ENCODE results near the gene NAGPA. TPM values are rescaled to one million over a fixed set of nuclear protein-coding genes. Genes with fewer than 3 reads are reported as not detected.

NAGPA gene
- total RNA-seq, 1 donor from 2014 or later: 7.1 TPM

- intact Hi-C loops (cut with DNase I): no loop called here
- ATAC-seq (ENCODE audit: poor library complexity) (peak; percentile 48), DNase-seq (no peak)
Observed at GRCh38 chr16:4987580-4988374, 46.0 kb downstream of the NAGPA start.

GRCh38 chr16:4987250-4987579 is 46.5 kb downstream of the NAGPA start:
- no peak for DNase-seq
- no peak for ATAC-seq (ENCODE audit: poor library complexity)

GRCh38 chr16:4984174-4984990 is 49.4 kb downstream of the NAGPA start:
- no peak for DNase-seq
- intact Hi-C loops (cut with DNase I): no loop called here
- ATAC-seq (ENCODE audit: poor library complexity): no peak

More at GRCh38 chr16:4987250-4987579, 46.5 kb downstream of the NAGPA start:
- intact Hi-C loops (cut with DNase I): no loop called here

GRCh38 chr16:4982056-4982867 is 51.5 kb downstream of the NAGPA start:
- peak; percentile 96 for ATAC-seq (ENCODE audit: poor library complexity)
- DNase-seq: peak; percentile 75
- intact Hi-C loops (cut with DNase I): no loop called here

- intact Hi-C loops (cut with DNase I): no loop called here
- DNase-seq (no peak), ATAC-seq (ENCODE audit: poor library complexity) (no peak)
Observed at GRCh38 chr16:4981473-4981872, 52.3 kb downstream of the NAGPA start.

GRCh38 chr16:4980691-4981090 is 53.0 kb downstream of the NAGPA start:
- ATAC-seq (ENCODE audit: poor library complexity): no peak
- DNase-seq: no peak
- intact Hi-C loops (cut with DNase I): no loop called here

GRCh38 chr16:4979736-4980660 is 53.7 kb downstream of the NAGPA start:
- ATAC-seq (ENCODE audit: poor library complexity): no peak
- intact Hi-C loops (cut with DNase I): no loop called here
- no peak for DNase-seq

GRCh38 chr16:4979164-4979563 is 54.6 kb downstream of the NAGPA start:
- intact Hi-C loops (cut with DNase I): no loop called here
- DNase-seq: no peak
- ATAC-seq (ENCODE audit: poor library complexity): no peak

GRCh38 chr16:4976611-4977145 is 57.1 kb downstream of the NAGPA start:
- DNase-seq (no peak), ATAC-seq (ENCODE audit: poor library complexity) (peak; percentile 14)
- intact Hi-C loops (cut with DNase I): no loop called here

- DNase-seq (no peak), ATAC-seq (ENCODE audit: poor library complexity) (no peak)
- intact Hi-C loops (cut with DNase I): no loop called here
Observed at GRCh38 chr16:4976079-4976478, 57.7 kb downstream of the NAGPA start.

Other genes starting within 250 kb of the NAGPA start
- gene SEPTIN12, start 245.6 kb downstream of the NAGPA start, total RNA-seq: not detected
- gene SMIM22, start 238.6 kb downstream of the NAGPA start, total RNA-seq: not detected
- 110 TPM for gene ROGDI, start 231.3 kb downstream of the NAGPA start, total RNA-seq
- gene GLYR1, start 186.6 kb downstream of the NAGPA start, total RNA-seq: 93.3 TPM
- gene UBN1, start 186.5 kb downstream of the NAGPA start, total RNA-seq: 42.1 TPM
- 14.9 TPM for gene PPL, start 96.8 kb downstream of the NAGPA start, total RNA-seq
- 26.2 TPM for gene SEC14L5, start 75.6 kb downstream of the NAGPA start, total RNA-seq
- 6.1 TPM for gene C16orf89, start 32.0 kb upstream of the NAGPA start, total RNA-seq
- gene ALG1, start 37.9 kb upstream of the NAGPA start, total RNA-seq: 8.5 TPM
- 4.8 TPM for gene EEF2KMT, start 63.9 kb upstream of the NAGPA start, total RNA-seq